ENCODE measurements around the gene PTPN14. TPM values are rescaled to one million over a fixed set of nuclear protein-coding genes. Genes with fewer than 3 reads are reported as not detected.

Gene PTPN14
- total RNA-seq, 1 experiment from 2014 or later: 76.4 TPM

DNA sequence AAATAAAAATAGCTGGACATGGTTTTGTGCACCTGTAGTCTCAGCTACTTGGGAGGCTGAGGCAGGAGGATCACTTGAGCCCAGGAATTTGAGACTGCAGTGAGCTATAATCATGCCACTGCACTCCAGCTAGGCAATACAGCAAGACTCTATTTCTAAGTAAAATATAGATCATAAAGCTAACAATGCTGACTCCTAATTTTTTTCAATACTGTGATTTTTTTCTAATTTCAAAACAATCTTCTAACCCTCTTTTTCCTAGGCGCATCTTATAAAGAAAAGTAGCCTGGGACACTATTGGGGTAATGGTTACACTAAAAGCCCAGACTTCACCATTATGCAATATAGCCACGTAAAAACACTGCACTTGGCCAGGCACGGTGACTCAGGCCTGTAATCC is 81.3 kb downstream of the PTPN14 start:
- Histone ChIP-seq H3K27me3 (ENCODE audit: insufficient read depth, low read length) (no peaks in the 10 kb centered on the region), H3K4ac (ENCODE audit: low read depth, low read length) (no peak overlapping the region), H3K56ac (ENCODE audit: insufficient read length, low read depth, low read length) (no peak overlapping the region), H3K23ac (ENCODE audit: insufficient read length, low read depth, low read length) (no peak overlapping the region), H3K4me1 (ENCODE audit: insufficient read depth, low read length) (peaks cover 14% of the 10 kb centered on the region), H3K4me2 (ENCODE audit: insufficient read depth, insufficient read length, low read length) (no peak overlapping the region), H3K14ac (ENCODE audit: insufficient read depth, low read length) (no peak overlapping the region), H2AK5ac (ENCODE audit: insufficient read length, low read length) (no peak overlapping the region), H3K23me2 (ENCODE audit: insufficient read length, low read depth, low read length, poor library complexity, severe bottlenecking) (no peaks in the 10 kb centered on the region), H3K18ac (ENCODE audit: insufficient read length, low read depth, low read length) (no peak overlapping the region), H3K9ac (ENCODE audit: extremely low read depth, insufficient read length, low read length) (no peak overlapping the region), H2AFZ (ENCODE audit: low read length) (no peak overlapping the region), H2BK120ac (ENCODE audit: low read depth, low read length, poor library complexity, severe bottlenecking) (no peak overlapping the region), H4K91ac (ENCODE audit: insufficient read length, low read depth, low read length) (no peak overlapping the region), H3K9me3 (ENCODE audit: control insufficient read depth, low read depth, low read length) (no peaks in the 10 kb centered on the region), H2BK12ac (ENCODE audit: insufficient read length, low read depth, low read length) (no peak overlapping the region), H2BK5ac (ENCODE audit: insufficient read length, low read length) (no peak overlapping the region), H2BK20ac (ENCODE audit: low read depth, low read length, poor library complexity, severe bottlenecking) (no peak overlapping the region), H4K8ac (replicated peaks; ENCODE audit: insufficient read length, low read depth, low read length) (no peak overlapping the region), H2BK15ac (ENCODE audit: low read depth, low read length) (no peak overlapping the region), H3K27ac (ENCODE audit: insufficient read length, low read depth, low read length) (no peak overlapping the region), H4K20me1 (ENCODE audit: control insufficient read depth, insufficient read depth, insufficient read length) (no peaks in the 10 kb centered on the region), H3T11ph (ENCODE audit: low read length) (no peak overlapping the region), H4K5ac (ENCODE audit: insufficient read length, low read depth, low read length) (no peak overlapping the region), H3K79me2 (ENCODE audit: insufficient read depth, low read length) (peaks cover 16% of the 10 kb centered on the region; the same call in 1 of the 2 replicates), H3K79me1 (ENCODE audit: insufficient read depth, low read depth, low read length, poor library complexity, severe bottlenecking) (peaks cover 4% of the 10 kb centered on the region)
- TF ChIP-seq, protein P1, sequence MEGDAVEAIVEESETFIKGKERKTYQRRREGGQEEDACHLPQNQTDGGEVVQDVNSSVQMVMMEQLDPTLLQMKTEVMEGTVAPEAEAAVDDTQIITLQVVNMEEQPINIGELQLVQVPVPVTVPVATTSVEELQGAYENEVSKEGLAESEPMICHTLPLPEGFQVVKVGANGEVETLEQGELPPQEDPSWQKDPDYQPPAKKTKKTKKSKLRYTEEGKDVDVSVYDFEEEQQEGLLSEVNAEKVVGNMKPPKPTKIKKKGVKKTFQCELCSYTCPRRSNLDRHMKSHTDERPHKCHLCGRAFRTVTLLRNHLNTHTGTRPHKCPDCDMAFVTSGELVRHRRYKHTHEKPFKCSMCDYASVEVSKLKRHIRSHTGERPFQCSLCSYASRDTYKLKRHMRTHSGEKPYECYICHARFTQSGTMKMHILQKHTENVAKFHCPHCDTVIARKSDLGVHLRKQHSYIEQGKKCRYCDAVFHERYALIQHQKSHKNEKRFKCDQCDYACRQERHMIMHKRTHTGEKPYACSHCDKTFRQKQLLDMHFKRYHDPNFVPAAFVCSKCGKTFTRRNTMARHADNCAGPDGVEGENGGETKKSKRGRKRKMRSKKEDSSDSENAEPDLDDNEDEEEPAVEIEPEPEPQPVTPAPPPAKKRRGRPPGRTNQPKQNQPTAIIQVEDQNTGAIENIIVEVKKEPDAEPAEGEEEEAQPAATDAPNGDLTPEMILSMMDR (conservative IDR thresholded peaks at IDR 0.05): no peak
- no peak overlapping the region for H3K27ac Mint-ChIP-seq
- no CpG with 5 or more reads among the region's 3 CpGs for WGBS (ENCODE audit: extremely low coverage, insufficient read length, low lambda C conversion rate)
- H3K4me3 Mint-ChIP-seq: no peak overlapping the region
- H3K4me1 Mint-ChIP-seq: peaks cover 46 to 54% of the 10 kb centered on the region in 2 experiments
- H3K27me3 Mint-ChIP-seq (ENCODE audit: low read depth): no peaks in the 10 kb centered on the region
- no peak for DNase-seq
- H3K9me3 Mint-ChIP-seq: no peaks in the 10 kb centered on the region
- H3K36me3 Mint-ChIP-seq (ENCODE audit: insufficient read depth in 1 of 3, low read depth in 3 of 3): no peaks in the 10 kb centered on the region; a peak in 1 of 7 replicates
